HCT116 (cell line): Measurements from ENCODE around the gene OR8U1. TPM values are rescaled to one million over a fixed set of nuclear protein-coding genes. Genes with fewer than 3 reads are reported as not detected.
"Not testable (repeated sequence)": the region's sequence is repeated elsewhere in the genome, so short reads cannot be mapped to it uniquely, and the experiment has no call there.

Experiments
- ATAC-seq: fragments of 200-7000 bp; cut with Tn5 transposase; 2 replicates; pipeline ENCODE4 v1.9.1; 2020; ENCODE audit warnings: mild to moderate bottlenecking, moderate library complexity
- BruUV-seq: library from RNA; stranded (reverse); fragments of 400-500 nt; replicated peaks from 2 replicates; lab custom pipeline; 2021; lab: Mats Ljungman, UMichigan
- CTCF ChIA-PET: fragments of 300-600 bp; sonication (Branson Sonifier 250); formaldehyde crosslinking; loops from one replicate; lab custom pipeline; 2021; ENCODE audit warnings: antibody characterized with exemption; lab: Charles Lee
- POLR2A ChIA-PET: fragments of 300-600, 350-600 bp; sonication (Branson Sonifier 250); formaldehyde crosslinking; loops from one replicate; lab custom pipeline; 2021; ENCODE audit warnings: antibody characterized with exemption; lab: Charles Lee
- RAD21 ChIA-PET, 2 experiments: fragments of 300-600 bp; sonication (Branson Sonifier 250); formaldehyde crosslinking; loops; one replicate each; lab custom pipeline; 2023; ENCODE audit warnings: low total read pairs in 2 of 2; ENCODE audit not compliant: uncharacterized antibody in 2 of 2, unreplicated experiment in 2 of 2, low non-redundant PET in 1 of 2; lab: Charles Lee
- DNase-seq: peaks from one replicate; pipeline ENCODE4 v3.0.0-alpha.2; 2010; ENCODE audit warnings: low read depth, low spot score
- H2AFZ ChIP-seq: fragments of 200-600 bp; shearing (Covaris generic), sonication (generic); 2 replicates; pipeline ENCODE4 v1.6.1; 2017; ENCODE audit warnings: low read depth, mixed run types, mixed read lengths, antibody characterized with exemption, low read length; ENCODE audit not compliant: poor library complexity, severe bottlenecking
- H3K27ac ChIP-seq: 2 replicates; pipeline ENCODE4 v1.5.1; 2012; ENCODE audit warnings: low read depth, low read length
- H3K27me3 ChIP-seq: fragments of 200-600 bp; sonication (generic); 2 replicates; pipeline ENCODE4 v1.6.1; 2016; ENCODE audit warnings: mixed run types, low read length, mixed read lengths; ENCODE audit not compliant: insufficient read depth
- H3K36me3 ChIP-seq, 2 experiments: fragments of 200-500 bp in 1 of 2; fragments of 200-600 bp in 1 of 2; sonication (Bioruptor generic) in 1 of 2; sonication (generic) in 1 of 2; 2 replicates each; pipeline versions ENCODE4 v1.5.1 to v1.6.1; 2014 to 2016; ENCODE audit warnings: low read length in 2 of 2, inconsistent platforms in 1 of 2, mixed read lengths in 1 of 2, mixed run types in 1 of 2; ENCODE audit not compliant: insufficient read depth in 2 of 2, control insufficient read depth in 1 of 2
- H3K4me1 ChIP-seq, 2 experiments: fragments of 200-600 bp in 1 of 2; sonication (generic) in 1 of 2; 2 replicates each; pipeline versions ENCODE4 v1.5.1 to v1.6.1; 2012 to 2017; ENCODE audit warnings: low read length in 2 of 2, inconsistent platforms in 1 of 2, mild to moderate bottlenecking in 1 of 2, mixed read lengths in 1 of 2, mixed run types in 1 of 2, moderate library complexity in 1 of 2; ENCODE audit not compliant: insufficient read depth in 2 of 2, control insufficient read depth in 1 of 2
- H3K4me2 ChIP-seq: fragments of 200-600 bp; sonication (generic); 2 replicates; pipeline ENCODE4 v1.6.1; 2017; ENCODE audit warnings: mixed run types, low read length, mixed read lengths
- H3K4me3 ChIP-seq, 2 experiments: fragments of 200-600 bp in 1 of 2; sonication (generic) in 1 of 2; replicated peaks in 1 of 2; 2 replicates each; pipeline ENCODE4 v1.5.1; 2011 to 2016; ENCODE audit warnings: low read length in 2 of 2, control low read depth in 1 of 2, low read depth in 1 of 2, mild to moderate bottlenecking in 1 of 2, mixed read lengths in 1 of 2, mixed run types in 1 of 2
- H3K79me2 ChIP-seq: fragments of 200-600 bp; sonication (generic); 2 replicates; pipeline ENCODE4 v1.6.1; 2017; ENCODE audit warnings: mild to moderate bottlenecking, mixed run types, low read length, moderate library complexity, mixed read lengths; ENCODE audit not compliant: insufficient read depth
- H3K9ac ChIP-seq: fragments of 200-600 bp; sonication (generic); 2 replicates; pipeline ENCODE4 v1.6.1; 2016; ENCODE audit warnings: low read length, mixed read lengths
- H3K9me2 ChIP-seq: fragments of 200-600 bp; sonication (generic), shearing (Covaris generic); 2 replicates; pipeline ENCODE4 v1.6.1; 2017; ENCODE audit warnings: mixed run types, mild to moderate bottlenecking, moderate library complexity; ENCODE audit not compliant: insufficient read depth
- H3K9me3 ChIP-seq, 2 experiments: fragments of 200-500 bp in 1 of 2; fragments of 200-600 bp in 1 of 2; sonication (Bioruptor generic) in 1 of 2; sonication (generic) in 1 of 2; 2 replicates each; pipeline ENCODE4 v1.6.1; 2014 to 2017; ENCODE audit warnings: low read length in 2 of 2, mixed read lengths in 2 of 2, inconsistent platforms in 1 of 2, low read depth in 1 of 2, mild to moderate bottlenecking in 1 of 2, mixed run types in 1 of 2, moderate library complexity in 1 of 2; ENCODE audit not compliant: control insufficient read depth in 1 of 2, insufficient read depth in 1 of 2
- H4K20me1 ChIP-seq: fragments of 200-600 bp; sonication (generic), shearing (Covaris generic); 2 replicates; pipeline ENCODE4 v1.6.1; 2017; ENCODE audit warnings: mixed run types, mild to moderate bottlenecking, moderate library complexity; ENCODE audit not compliant: insufficient read depth
- CBX3 ChIP-seq: IDR thresholded peaks from 2 replicates; pipeline ENCODE4 v1.6.1; 2012; ENCODE audit warnings: low read depth
- ELF1 ChIP-seq: IDR thresholded peaks from 2 replicates; pipeline ENCODE4 v1.6.1; 2012; ENCODE audit warnings: low read depth, borderline replicate concordance
- EZH2 ChIP-seq: fragments of 200-600 bp; sonication (generic); IDR thresholded peaks from 2 replicates; pipeline ENCODE4 v1.6.1; 2017; ENCODE audit warnings: antibody characterized with exemption, mixed run types
- FOSL1 ChIP-seq: IDR thresholded peaks from 2 replicates; pipeline ENCODE4 v1.6.1; 2012; ENCODE audit warnings: low read depth
- RAD21 ChIP-seq: IDR thresholded peaks from 2 replicates; pipeline ENCODE4 v1.6.1; 2012; ENCODE audit warnings: low read depth, mild to moderate bottlenecking
- SP1 ChIP-seq: IDR thresholded peaks from 2 replicates; pipeline ENCODE4 v1.6.1; 2012; ENCODE audit warnings: low read depth
- intact Hi-C: fragments of 100-400 bp; cut with micrococcal nuclease; formaldehyde crosslinking; loops from 2 replicates; pipeline ENCODE4 v1.10.0; 2022
- total RNA-seq: library from RNA; stranded (reverse); gene quantifications from one replicate; pipeline ENCODE4 v1.2.1, GENCODE V29; 2021; ENCODE audit not compliant: unreplicated experiment
- TF ChIP-seq, protein P1 (sequence below): IDR thresholded peaks from 2 replicates; pipeline ENCODE4 v1.6.1; 2012
- TF ChIP-seq, protein P2 (sequence below): IDR thresholded peaks from 2 replicates; pipeline ENCODE4 v1.6.1; 2011; ENCODE audit warnings: mild to moderate bottlenecking, low read length, moderate library complexity; ENCODE audit not compliant: insufficient replicate concordance; ENCODE audit errors: extremely low read depth

The OR8U1 gene
- total RNA-seq, 1 experiment from 2014 or later = not detected

DNA sequence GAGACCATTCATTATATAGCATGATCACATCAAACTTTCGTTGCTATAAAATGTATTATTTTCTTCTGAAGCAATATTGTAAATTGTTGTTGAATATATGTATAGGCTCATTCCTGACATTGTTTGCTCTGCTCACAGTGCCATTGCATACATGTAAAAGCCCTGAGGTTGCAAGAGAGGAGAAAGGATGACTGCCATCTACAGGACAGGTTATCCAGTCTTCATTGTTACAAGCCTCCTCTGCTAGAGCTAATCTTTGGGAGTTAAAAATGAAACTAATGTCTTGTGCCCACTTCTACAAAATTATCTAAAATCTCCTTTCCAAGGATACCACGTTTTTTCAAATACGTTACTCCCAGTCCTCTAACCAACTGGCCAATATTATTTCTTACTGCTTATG is 20.6 kb downstream of the OR8U1 start:
- Histone ChIP-seq H3K9me2 (no peaks in the 10 kb centered on the region), H3K79me2 (no peaks in the 10 kb centered on the region), H3K27me3 (no peaks in the 10 kb centered on the region), H2AFZ (no peak overlapping the region), H4K20me1 (no peaks in the 10 kb centered on the region), H3K9ac (no peak overlapping the region), H3K4me1 (no peaks in the 10 kb centered on the region), H3K4me3 (no peak overlapping the region), H3K36me3 (no peaks in the 10 kb centered on the region), H3K27ac (no peak overlapping the region), H3K4me2 (no peak overlapping the region), H3K9me3 (peaks cover 6 to 19% of the 10 kb centered on the region in 2 experiments; a peak in 2 of 4 replicates)
- no TSS peak for BruUV-seq
- ChIA-PET CTCF (no interaction called here), POLR2A (no interaction called here), RAD21 (no interaction called here)
- TF ChIP-seq, protein P1, sequence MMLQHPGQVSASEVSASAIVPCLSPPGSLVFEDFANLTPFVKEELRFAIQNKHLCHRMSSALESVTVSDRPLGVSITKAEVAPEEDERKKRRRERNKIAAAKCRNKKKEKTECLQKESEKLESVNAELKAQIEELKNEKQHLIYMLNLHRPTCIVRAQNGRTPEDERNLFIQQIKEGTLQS = no peak
- TF ChIP-seq, protein P2, sequence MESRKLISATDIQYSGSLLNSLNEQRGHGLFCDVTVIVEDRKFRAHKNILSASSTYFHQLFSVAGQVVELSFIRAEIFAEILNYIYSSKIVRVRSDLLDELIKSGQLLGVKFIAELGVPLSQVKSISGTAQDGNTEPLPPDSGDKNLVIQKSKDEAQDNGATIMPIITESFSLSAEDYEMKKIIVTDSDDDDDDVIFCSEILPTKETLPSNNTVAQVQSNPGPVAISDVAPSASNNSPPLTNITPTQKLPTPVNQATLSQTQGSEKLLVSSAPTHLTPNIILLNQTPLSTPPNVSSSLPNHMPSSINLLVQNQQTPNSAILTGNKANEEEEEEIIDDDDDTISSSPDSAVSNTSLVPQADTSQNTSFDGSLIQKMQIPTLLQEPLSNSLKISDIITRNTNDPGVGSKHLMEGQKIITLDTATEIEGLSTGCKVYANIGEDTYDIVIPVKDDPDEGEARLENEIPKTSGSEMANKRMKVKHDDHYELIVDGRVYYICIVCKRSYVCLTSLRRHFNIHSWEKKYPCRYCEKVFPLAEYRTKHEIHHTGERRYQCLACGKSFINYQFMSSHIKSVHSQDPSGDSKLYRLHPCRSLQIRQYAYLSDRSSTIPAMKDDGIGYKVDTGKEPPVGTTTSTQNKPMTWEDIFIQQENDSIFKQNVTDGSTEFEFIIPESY = no peak
- no peak for TF ChIP-seq CBX3
- no peak for TF ChIP-seq RAD21
- TF ChIP-seq FOSL1 = no peak
- TF ChIP-seq SP1 = no peak
- TF ChIP-seq EZH2 = no peak
- TF ChIP-seq ELF1 = no peak
- intact Hi-C loops = no loop called here
- ATAC-seq = no peak
- DNase-seq = no peak

DNA sequence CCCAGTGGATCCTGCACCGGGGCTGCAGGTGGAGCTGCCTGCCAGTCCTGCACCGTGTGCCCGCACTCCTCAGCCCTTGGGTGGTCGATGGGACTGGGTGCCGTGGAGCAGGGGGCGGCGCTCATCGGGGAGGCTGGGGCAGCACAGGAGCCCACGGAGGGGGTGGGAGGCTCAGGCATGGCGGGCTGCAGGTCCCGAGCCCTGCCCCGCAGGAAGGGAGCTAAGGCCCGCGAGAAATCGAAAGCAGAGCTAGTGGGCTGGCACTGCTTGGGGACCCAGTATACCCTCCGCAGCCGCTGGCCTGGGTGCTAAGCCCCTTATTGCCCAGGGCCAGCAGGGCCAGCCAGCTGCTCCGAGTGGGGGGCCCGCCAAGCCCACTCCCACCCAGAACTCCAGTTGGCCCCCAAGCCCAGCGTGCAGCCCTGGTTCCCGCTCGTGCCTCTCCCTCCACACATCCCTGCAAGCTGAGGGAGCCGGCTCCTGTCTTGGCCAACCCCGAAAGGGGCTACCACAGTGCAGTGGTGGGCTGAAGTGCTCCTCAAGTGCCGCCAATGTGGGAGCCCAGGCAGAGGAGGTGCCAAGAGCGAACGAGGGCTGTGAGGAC is 26.5 kb downstream of the OR8U1 start:
- POLR2A ChIA-PET, H3K36me3 ChIP-seq, CTCF ChIA-PET, intact Hi-C loops, H2AFZ ChIP-seq, H3K27me3 ChIP-seq, H3K4me1 ChIP-seq, H3K4me2 ChIP-seq, RAD21 ChIA-PET, H3K9me2 ChIP-seq, H3K79me2 ChIP-seq, ATAC-seq, H3K9ac ChIP-seq, H4K20me1 ChIP-seq, H3K27ac ChIP-seq, H3K4me3 ChIP-seq, DNase-seq, BruUV-seq: not testable (repeated sequence)
- H3K9me3 ChIP-seq = peaks cover 10 to 15% of the 10 kb centered on the region in 2 experiments; a peak in 3 of 4 replicates
